Measurements from ENCODE around the gene GPR132.
"Not testable (repeated sequence)": the region's sequence is repeated elsewhere in the genome, so short reads cannot be mapped to it uniquely, and the experiment has no call there.

DNA sequence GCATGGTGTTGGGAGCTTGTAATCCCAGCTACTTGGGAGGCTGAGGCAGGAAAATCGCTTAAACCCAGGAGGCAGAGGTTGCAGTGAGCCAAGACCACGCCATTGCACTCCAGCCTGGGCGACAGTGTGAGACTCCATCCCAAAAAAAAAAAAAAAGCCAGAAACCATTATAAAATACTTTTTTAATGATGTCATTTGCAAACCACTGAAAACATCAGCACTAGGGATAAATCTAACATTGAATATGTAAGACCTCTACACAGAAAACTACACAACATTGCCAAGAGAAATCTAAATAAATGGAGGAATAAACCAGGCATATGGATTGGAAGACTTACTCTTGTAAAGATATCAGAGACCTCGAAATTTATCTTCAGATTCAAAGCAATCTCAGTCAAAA is 37.5 kb downstream of the GPR132 start:
- not testable (repeated sequence) for TF ChIP-seq CTCF (IDR thresholded peaks at IDR 0.05; ENCODE audit: insufficient read depth, low read length); SPI1 (IDR thresholded peaks at IDR 0.05; ENCODE audit: borderline replicate concordance, low read depth); POLR2AphosphoS5 (IDR thresholded peaks at IDR 0.05; ENCODE audit: low read depth); REST (IDR thresholded peaks at IDR 0.05; ENCODE audit: insufficient replicate concordance, low read depth); GABPA (IDR thresholded peaks at IDR 0.05; ENCODE audit: low read depth)

All from HL-60 (cell line).